Measurements from ENCODE around the gene ARL2BP. TPM values are rescaled to one million over a fixed set of nuclear protein-coding genes. Genes with fewer than 3 reads are reported as not detected.

The ARL2BP gene
- polyA plus RNA-seq, 12 donors = 39.5 to 57.2 (median 51.9) TPM; not detected in 1

Other genes with a start within 250 kb of the ARL2BP start
- 10 to 100 TPM in 11 of 12 donors, not detected in 1; 23.0 to 50.7 (median 26.5) TPM for gene CPNE2, start 152.7 kb upstream of the ARL2BP start, polyA plus RNA-seq (ENCODE audit: insufficient read length in 12 of 12)
- 10 to 100 TPM in 11 of 12 donors, not detected in 1; 46.4 to 99.6 (median 60.1) TPM for gene PSME3IP1, start 59.2 kb upstream of the ARL2BP start, polyA plus RNA-seq (ENCODE audit: insufficient read length in 12 of 12)
- 10 to 100 TPM in 11 of 12 donors, not detected in 1; 17.3 to 37.3 (median 27.7) TPM for gene RSPRY1, start 58.9 kb upstream of the ARL2BP start, polyA plus RNA-seq (ENCODE audit: insufficient read length in 12 of 12)
- 10 to 100 TPM in 1 of 12 donors, 1 to 10 TPM in 8, under 1 TPM in 2, not detected in 1; 0.84 to 31.7 (median 1.2) TPM for gene PLLP, start 39.4 kb downstream of the ARL2BP start, polyA plus RNA-seq (ENCODE audit: insufficient read length in 12 of 12)
- under 1 TPM in 9 of 12 donors, not detected in 3; 0.05 to 0.88 (median 0.11) TPM for gene CCL22, start 113.5 kb downstream of the ARL2BP start, polyA plus RNA-seq (ENCODE audit: insufficient read length in 12 of 12)
- 10 to 100 TPM in 1 of 12 donors, 1 to 10 TPM in 10, not detected in 1; 2.8 to 10.4 (median 4.3) TPM for gene CX3CL1, start 127.2 kb downstream of the ARL2BP start, polyA plus RNA-seq (ENCODE audit: insufficient read length in 12 of 12)
- gene CCL17, start 159.5 kb downstream of the ARL2BP start, polyA plus RNA-seq (ENCODE audit: insufficient read length in 12 of 12) = under 1 TPM in 1 of 12 donors, not detected in 11; 0.65 TPM
- gene CIAPIN1, start 202.1 kb downstream of the ARL2BP start, polyA plus RNA-seq (ENCODE audit: insufficient read length in 12 of 12) = 10 to 100 TPM in 11 of 12 donors, not detected in 1; 46.1 to 72.9 (median 58.4) TPM
- 10 to 100 TPM in 11 of 12 donors, not detected in 1; 55.0 to 81.0 (median 65.5) TPM for gene COQ9, start 202.2 kb downstream of the ARL2BP start, polyA plus RNA-seq (ENCODE audit: insufficient read length in 12 of 12)
- gene POLR2C, start 217.4 kb downstream of the ARL2BP start, polyA plus RNA-seq (ENCODE audit: insufficient read length in 12 of 12) = 10 to 100 TPM in 11 of 12 donors, not detected in 1; 24.3 to 51.2 (median 47.1) TPM
- gene DOK4, start 241.2 kb downstream of the ARL2BP start, polyA plus RNA-seq (ENCODE audit: insufficient read length in 12 of 12) = 10 to 100 TPM in 5 of 12 donors, 1 to 10 TPM in 6, not detected in 1; 6.6 to 33.0 (median 9.5) TPM